Mammary epithelial cell (primary cell): ENCODE measurements around the gene CEL.

Source experiments
- EZH2 ChIP-seq: IDR thresholded peaks from 2 replicates; pipeline ENCODE4 v1.6.1; 2012; ENCODE audit warnings: low read length, inconsistent platforms, borderline replicate concordance
- TF ChIP-seq, protein P1 (sequence below), 2 donors: IDR thresholded peaks in 1 of 2; conservative IDR thresholded peaks in 1 of 2; 2 replicates each; pipeline ENCODE4 v1.5.1; 2011 to 2012; ENCODE audit warnings: inconsistent platforms in 2 of 2, low read length in 2 of 2, mild to moderate bottlenecking in 2 of 2, control low read depth in 1 of 2, low read depth in 1 of 2; ENCODE audit not compliant: insufficient read depth in 1 of 2; ENCODE audit errors: extremely low read depth in 1 of 2

GRCh38 chr9:133118568-133118967, 56.8 kb downstream of the CEL start:
- TF ChIP-seq, protein P1, sequence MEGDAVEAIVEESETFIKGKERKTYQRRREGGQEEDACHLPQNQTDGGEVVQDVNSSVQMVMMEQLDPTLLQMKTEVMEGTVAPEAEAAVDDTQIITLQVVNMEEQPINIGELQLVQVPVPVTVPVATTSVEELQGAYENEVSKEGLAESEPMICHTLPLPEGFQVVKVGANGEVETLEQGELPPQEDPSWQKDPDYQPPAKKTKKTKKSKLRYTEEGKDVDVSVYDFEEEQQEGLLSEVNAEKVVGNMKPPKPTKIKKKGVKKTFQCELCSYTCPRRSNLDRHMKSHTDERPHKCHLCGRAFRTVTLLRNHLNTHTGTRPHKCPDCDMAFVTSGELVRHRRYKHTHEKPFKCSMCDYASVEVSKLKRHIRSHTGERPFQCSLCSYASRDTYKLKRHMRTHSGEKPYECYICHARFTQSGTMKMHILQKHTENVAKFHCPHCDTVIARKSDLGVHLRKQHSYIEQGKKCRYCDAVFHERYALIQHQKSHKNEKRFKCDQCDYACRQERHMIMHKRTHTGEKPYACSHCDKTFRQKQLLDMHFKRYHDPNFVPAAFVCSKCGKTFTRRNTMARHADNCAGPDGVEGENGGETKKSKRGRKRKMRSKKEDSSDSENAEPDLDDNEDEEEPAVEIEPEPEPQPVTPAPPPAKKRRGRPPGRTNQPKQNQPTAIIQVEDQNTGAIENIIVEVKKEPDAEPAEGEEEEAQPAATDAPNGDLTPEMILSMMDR (conservative IDR thresholded peaks at IDR 0.05 in 1 of 2, IDR thresholded peaks at IDR 0.05 in 1 of 2; ENCODE audit: extremely low read depth in 1 of 2, insufficient read depth in 1 of 2, low read depth in 1 of 2, low read length in 2 of 2), result no peak
- TF ChIP-seq EZH2, result no peak
